Smooth muscle cell (in vitro differentiated cells): Measurements from ENCODE around the gene SEC61G. TPM values are rescaled to one million over a fixed set of nuclear protein-coding genes. Genes with fewer than 3 reads are reported as not detected.

Experiments
- DNase-seq: peaks from one replicate; lab custom pipeline; 2025; ENCODE audit not compliant: unreplicated experiment; lab: John Stamatoyannopoulos, UW
- H2AFZ ChIP-seq: fragments of 200-600 bp; sonication (generic); 2 replicates; pipeline ENCODE4 v1.6.0; 2016; ENCODE audit warnings: antibody characterized with exemption, low read depth, mild to moderate bottlenecking
- H3F3A ChIP-seq: fragments of 200-600 bp; sonication (generic); 2 replicates; pipeline ENCODE4 v1.6.0; 2017; ENCODE audit warnings: antibody characterized with exemption, low read depth
- H3K27ac ChIP-seq: fragments of 200-600 bp; sonication (generic); 2 replicates; pipeline ENCODE4 v1.5.1; 2016; ENCODE audit warnings: low read depth, mild to moderate bottlenecking
- H3K27me3 ChIP-seq: fragments of 200-600 bp; sonication (generic); 2 replicates; pipeline ENCODE4 v1.6.1; 2016; ENCODE audit warnings: low read depth, mild to moderate bottlenecking
- H3K36me3 ChIP-seq: fragments of 200-600 bp; sonication (generic); 2 replicates; pipeline ENCODE4 v1.5.1; 2016; ENCODE audit warnings: low read depth
- H3K4me1 ChIP-seq: fragments of 200-600 bp; sonication (generic); 2 replicates; pipeline ENCODE4 v1.5.1; 2016; ENCODE audit warnings: low read depth
- H3K4me2 ChIP-seq: fragments of 200-600 bp; sonication (generic); 2 replicates; pipeline ENCODE4 v1.6.0; 2016; ENCODE audit warnings: mild to moderate bottlenecking
- H3K4me3 ChIP-seq: fragments of 200-600 bp; sonication (generic); 2 replicates; pipeline ENCODE4 v1.5.1; 2016; ENCODE audit warnings: mild to moderate bottlenecking
- H3K79me2 ChIP-seq: fragments of 200-600 bp; sonication (generic); 2 replicates; pipeline ENCODE4 v1.6.0; 2016; ENCODE audit warnings: low read depth, mild to moderate bottlenecking
- H3K9ac ChIP-seq: fragments of 200-600 bp; sonication (generic); 2 replicates; pipeline ENCODE4 v1.6.0; 2016; ENCODE audit warnings: low read depth
- H3K9me3 ChIP-seq: fragments of 200-600 bp; sonication (generic); replicated peaks from 2 replicates; pipeline ENCODE4 v1.5.1; 2016; ENCODE audit warnings: low read depth
- H4K20me1 ChIP-seq: fragments of 200-600 bp; sonication (generic); 2 replicates; pipeline ENCODE4 v1.6.0; 2016; ENCODE audit warnings: low read depth
- CTCF ChIP-seq: fragments of 200-600 bp; sonication (generic); IDR thresholded peaks from 2 replicates; pipeline ENCODE4 v1.5.1; 2017; ENCODE audit warnings: borderline replicate concordance, mild to moderate bottlenecking, antibody characterized with exemption; ENCODE audit not compliant: insufficient read depth, poor library complexity, severe bottlenecking
- WGBS: methylation state at CpG from one replicate; pipeline ENCODE4 v1.1.7; 2016; ENCODE audit warnings: low lambda C conversion rate; 5-methylcytosine and 5-hydroxymethylcytosine counted together
- polyA plus RNA-seq: library from polyadenylated mRNA; unstranded; fragments of >200 nt; fragmentation: Nextera tagmentation; extraction: Ambion mirVana; gene quantifications from 2 replicates; pipeline ENCODE4 v1.2.1, GENCODE V29; 2016
- total RNA-seq: library from RNA; depleted of rRNA; stranded (reverse); fragments of >200 nt; gene quantifications from 2 replicates; pipeline ENCODE4 v1.2.3, GENCODE V29; 2014

SEC61G gene
- 1,596 and 1,699 TPM in 2 replicates for total RNA-seq
- 839 and 895 TPM in 2 replicates for polyA plus RNA-seq

DNA sequence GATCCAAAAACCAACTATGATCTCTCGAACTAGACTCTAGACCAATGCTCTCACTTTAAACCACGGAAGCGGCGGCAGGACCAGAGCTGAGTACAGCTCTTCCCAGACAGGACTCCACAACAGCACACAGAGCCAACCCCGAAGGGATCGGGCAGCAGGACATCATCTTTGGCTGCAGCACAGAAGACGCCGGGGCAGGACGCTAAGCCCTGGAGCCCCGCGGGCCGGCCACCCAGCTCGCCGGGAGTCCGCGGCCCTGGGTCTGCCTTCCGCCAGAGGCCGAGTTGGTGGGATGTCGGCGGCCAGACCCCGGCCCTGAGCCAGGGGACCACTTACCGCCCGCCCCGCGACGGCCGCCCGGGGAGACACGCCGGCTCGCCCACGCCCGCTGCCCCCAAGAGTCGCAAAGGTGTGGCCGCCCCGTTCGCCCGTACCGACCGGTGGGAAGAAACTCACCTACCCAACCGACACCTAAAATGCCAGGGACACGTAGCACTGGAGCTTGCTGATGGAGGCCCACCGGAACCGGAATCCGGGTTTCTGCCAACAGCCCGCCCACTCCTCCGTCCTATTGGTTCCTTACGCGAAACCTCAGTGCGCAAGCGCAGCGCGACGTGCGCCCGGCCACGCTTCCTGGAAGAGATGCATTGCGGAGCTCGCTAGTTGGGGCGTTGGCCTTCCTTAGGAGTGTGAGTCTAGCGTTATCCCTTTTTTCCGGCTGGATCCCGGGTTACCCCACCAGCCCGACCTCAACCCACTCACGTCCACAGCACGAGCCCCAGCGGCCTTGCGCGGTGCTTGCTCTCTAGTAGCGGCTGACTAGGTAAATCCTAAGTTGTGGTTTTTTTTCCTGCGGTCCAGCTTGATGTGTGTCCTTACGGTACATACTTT, at the start of gene SEC61G:
Gene SEC61G (minus strand): TSS at position 510 of the 891 bp plus-strand sequence. CDS start 1,623 bp downstream, outside the sequence.
- no peaks in the 10 kb centered on the region for H3F3A ChIP-seq
- peaks cover 46% of the 10 kb centered on the region for H4K20me1 ChIP-seq
- TF ChIP-seq CTCF, result no peak
- peak within 1 kb of the TSS; percentile 90 for H3K4me3 ChIP-seq
- peaks cover 11% of the 10 kb centered on the region for H3K36me3 ChIP-seq
- H3K79me2 ChIP-seq, result peaks cover 51% of the 10 kb centered on the region
- H2AFZ ChIP-seq, result peak within 1 kb of the TSS; percentile 79
- peak within 1 kb of the TSS; percentile 34 for H3K27ac ChIP-seq
- no peaks in the 10 kb centered on the region for H3K27me3 ChIP-seq
- DNase-seq, result peak; percentile 78
- no peaks in the 10 kb centered on the region for H3K9me3 ChIP-seq
- H3K4me1 ChIP-seq, result peaks cover 23% of the 10 kb centered on the region
- H3K4me2 ChIP-seq, result peak within 1 kb of the TSS; percentile 97
- peak within 1 kb of the TSS; percentile 91 for H3K9ac ChIP-seq
- WGBS, result 2% methylated on average over 66 of the region's 72 CpGs

- 80% methylated on average over 4 of the region's 4 CpGs for WGBS
- no peak overlapping the region for H3K4me3 ChIP-seq
- H3K79me2 ChIP-seq, result no peaks in the 10 kb centered on the region
- no peaks in the 10 kb centered on the region for H3K36me3 ChIP-seq
- H3K4me2 ChIP-seq, result no peak overlapping the region
- H3K27ac ChIP-seq, result no peak overlapping the region
- no peaks in the 10 kb centered on the region for H3K27me3 ChIP-seq
- H3K9me3 ChIP-seq, result no peaks in the 10 kb centered on the region
- no peaks in the 10 kb centered on the region for H4K20me1 ChIP-seq
- H3F3A ChIP-seq, result no peaks in the 10 kb centered on the region
- DNase-seq, result no peak
- TF ChIP-seq CTCF, result no peak
- H3K9ac ChIP-seq, result no peak overlapping the region
- H3K4me1 ChIP-seq, result no peaks in the 10 kb centered on the region
- H2AFZ ChIP-seq, result no peak overlapping the region
These were observed 43.8 kb upstream of the SEC61G start for GRCh38 chr7:54802841-54803240.

GRCh38 chr7:54802114-54802513, 43.1 kb upstream of the SEC61G start:
- TF ChIP-seq CTCF, result no peak
- 95% methylated on average over 11 of the region's 11 CpGs for WGBS
- no peaks in the 10 kb centered on the region for H4K20me1 ChIP-seq

More at GRCh38 chr7:54802114-54802513, 43.1 kb upstream of the SEC61G start:
- Histone ChIP-seq H3K79me2 (no peaks in the 10 kb centered on the region), H3K4me2 (no peak overlapping the region), H3K4me3 (no peak overlapping the region), H3K27ac (no peak overlapping the region), H3K9me3 (no peaks in the 10 kb centered on the region), H3K4me1 (no peaks in the 10 kb centered on the region), H3K9ac (no peak overlapping the region), H3F3A (no peaks in the 10 kb centered on the region), H3K36me3 (no peaks in the 10 kb centered on the region), H3K27me3 (no peaks in the 10 kb centered on the region), H2AFZ (no peak overlapping the region)
- no peak for DNase-seq
